Thyroid gland (tissue), 4 donors: Measurements from ENCODE around the gene ARL4D.

Source experiments
- CTCF ChIP-seq, 6 experiments: fragments of 200-600 bp in 3 of 6; fragments of 450-650 bp in 3 of 6; sonication (generic) in 3 of 6; IDR thresholded peaks; one replicate each; pipeline ENCODE4 v1.5.1; 2016 to 2019; ENCODE audit warnings: antibody characterized with exemption in 6 of 6, mild to moderate bottlenecking in 2 of 6, inconsistent platforms in 1 of 6, moderate library complexity in 1 of 6
- POLR2A ChIP-seq, 2 donors: fragments of 450-650 bp; IDR thresholded peaks; one replicate each; pipeline ENCODE4 v1.6.1; 2017; ENCODE audit warnings: antibody characterized with exemption in 2 of 2, mild to moderate bottlenecking in 2 of 2, moderate library complexity in 1 of 2

DNA sequence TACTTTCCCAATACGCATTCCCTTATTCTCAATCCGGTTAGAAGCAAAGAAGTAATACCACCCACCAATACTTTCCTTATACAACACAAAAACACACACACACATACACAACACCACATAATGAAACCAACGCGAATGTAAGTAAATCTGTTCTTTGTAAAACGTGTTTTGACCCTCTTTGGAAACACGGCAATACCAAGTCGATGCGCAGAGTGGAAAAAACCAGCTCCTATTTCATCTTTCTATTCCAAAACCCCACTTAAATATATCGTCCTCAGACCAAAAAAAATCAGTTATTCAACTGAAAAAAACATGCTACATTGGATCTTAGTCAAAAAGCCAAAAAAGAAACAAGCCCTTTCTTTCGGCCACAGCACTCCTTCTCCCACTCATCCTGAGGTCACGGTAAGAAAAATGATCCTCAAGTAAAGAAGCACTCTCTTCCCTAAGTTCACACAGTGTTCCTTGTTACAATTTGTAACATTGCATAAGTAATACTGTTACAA is 31.0 kb upstream of the ARL4D start:
- TF ChIP-seq POLR2A (IDR thresholded peaks at IDR 0.05) (no peak), CTCF (IDR thresholded peaks at IDR 0.05) (no peak)
